ENCODE measurements around the gene CCDC172. TPM values are rescaled to one million over a fixed set of nuclear protein-coding genes. Genes with fewer than 3 reads are reported as not detected.

CCDC172 gene
- total RNA-seq, 2 experiments from 2014 or later: not detected

DNA sequence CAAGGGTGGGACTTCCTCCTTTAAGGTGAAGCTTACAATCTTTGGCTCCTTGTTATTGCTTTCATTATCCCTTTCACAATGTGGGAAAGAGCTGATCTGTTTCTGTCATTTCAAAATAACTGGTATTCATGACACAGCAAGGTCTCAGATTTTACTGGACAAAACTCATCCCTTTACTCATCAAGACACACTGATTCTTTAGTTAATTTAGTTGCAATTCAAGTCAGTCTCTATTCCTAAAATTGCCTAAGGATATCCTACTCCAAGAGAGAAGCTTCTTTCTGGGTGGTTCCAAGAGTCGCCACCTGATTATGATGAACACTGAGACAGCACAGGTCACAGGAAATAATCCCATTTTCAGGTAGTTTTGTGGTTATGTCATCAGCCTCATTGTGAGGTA is 97.6 kb downstream of the CCDC172 start:
- Mint-ChIP-seq H3K27ac (no peak overlapping the region), H3K4me3 (no peak overlapping the region), H3K9me3 (no peaks in the 10 kb centered on the region), H3K27me3 (peaks cover 6% of the 10 kb centered on the region), H3K36me3 (ENCODE audit: low read depth) (no peaks in the 10 kb centered on the region), H3K4me1 (no peaks in the 10 kb centered on the region)
- no peak for DNase-seq
- ChIA-PET CTCF (no interaction called here), POLR2A (no interaction called here)

DNA sequence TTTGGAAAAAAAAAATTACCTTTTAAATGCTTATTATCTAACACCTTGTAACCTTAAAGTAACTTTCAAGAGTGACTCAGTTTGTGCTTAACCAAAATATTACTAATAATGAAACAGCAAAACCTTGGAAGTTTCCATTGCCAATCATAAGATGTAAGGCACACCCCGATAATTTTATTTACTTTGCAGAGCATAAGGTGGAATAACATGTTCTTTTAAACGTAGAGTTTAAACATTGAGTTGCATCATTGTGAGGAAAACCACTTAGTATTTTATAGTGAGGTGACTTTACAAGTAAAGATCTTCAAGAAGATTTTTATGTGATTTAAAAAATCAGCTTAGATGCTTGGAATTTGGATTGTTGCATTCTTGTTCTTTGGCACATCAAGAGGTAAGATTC is 103.4 kb downstream of the CCDC172 start, which contains the start of gene PNLIPRP3:
Gene PNLIPRP3, plus strand, starts transcription at position 177 of the 400 bp plus-strand sequence. Its CDS starts 166 bp downstream, at position 343.
- Mint-ChIP-seq H3K4me3 (no peak within 1 kb of the TSS), H3K4me1 (no peaks in the 10 kb centered on the region), H3K9me3 (no peaks in the 10 kb centered on the region), H3K27me3 (peaks cover 2% of the 10 kb centered on the region), H3K27ac (no peak within 1 kb of the TSS), H3K36me3 (ENCODE audit: low read depth) (no peaks in the 10 kb centered on the region)
- no peak for DNase-seq
- CTCF ChIA-PET: no interaction called here
- POLR2A ChIA-PET: no interaction called here

DNA sequence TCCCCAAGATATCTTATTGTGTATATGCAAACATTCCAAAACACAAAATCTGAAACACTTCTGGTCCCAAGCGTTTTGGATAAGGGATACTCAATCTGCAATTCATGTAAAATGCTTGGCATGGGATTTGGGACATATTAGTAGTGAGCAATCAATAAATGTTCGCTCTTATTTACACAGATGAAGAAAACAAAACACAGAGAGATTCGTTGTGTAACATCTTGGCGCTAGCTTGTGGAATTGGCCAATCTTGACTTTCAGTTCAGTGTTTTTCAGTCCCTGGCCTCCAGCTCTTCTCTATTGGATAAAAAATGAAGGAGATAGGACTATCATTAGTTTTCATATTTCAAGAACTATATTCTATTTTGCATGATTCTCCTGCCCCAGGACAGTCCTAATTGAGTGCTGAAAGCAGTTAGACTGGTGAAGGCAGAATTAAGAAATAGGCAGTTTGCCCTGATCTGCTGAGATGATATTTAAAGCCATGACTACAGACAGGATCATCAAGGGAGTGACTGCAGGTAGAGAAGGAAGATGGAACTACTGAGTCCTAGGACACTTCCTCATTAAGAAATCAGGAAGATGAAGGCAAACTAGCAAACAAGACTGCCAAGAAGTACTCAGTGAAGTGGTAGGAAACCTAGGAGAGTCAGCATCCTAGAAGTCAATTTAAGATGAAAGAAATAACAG is 105.2 kb downstream of the CCDC172 start:
- CTCF ChIA-PET: no interaction called here
- H3K27ac Mint-ChIP-seq: no peak overlapping the region
- POLR2A ChIA-PET: no interaction called here
- H3K4me3 Mint-ChIP-seq: no peak overlapping the region
- no peaks in the 10 kb centered on the region for H3K36me3 Mint-ChIP-seq (ENCODE audit: low read depth)
- no peaks in the 10 kb centered on the region for H3K4me1 Mint-ChIP-seq
- no peaks in the 10 kb centered on the region for H3K9me3 Mint-ChIP-seq
- no peak for DNase-seq
- peaks cover 2% of the 10 kb centered on the region for H3K27me3 Mint-ChIP-seq

Other genes starting within 250 kb of the CCDC172 start
- gene GFRA1, start 51.2 kb upstream of the CCDC172 start, total RNA-seq: not detected
- not detected for gene PNLIPRP3, start 103.4 kb downstream of the CCDC172 start, total RNA-seq
- gene PNLIP, start 221.5 kb downstream of the CCDC172 start, total RNA-seq: not detected